ENCODE results near the gene IL20. TPM values are rescaled to one million over a fixed set of nuclear protein-coding genes. Genes with fewer than 3 reads are reported as not detected.

The IL20 gene
- total RNA-seq, 1 experiment from 2014 or later: not detected

Other genes starting within 250 kb of the IL20 start
- 0.93 and 2.4 TPM in 2 replicates for gene DYRK3, start 230.1 kb upstream of the IL20 start, total RNA-seq (2014; rRNA removed; shearing (Covaris generic); ENCODE audit: low replicate concordance)
- gene MAPKAPK2, start 180.7 kb upstream of the IL20 start, total RNA-seq (2014; rRNA removed; shearing (Covaris generic); ENCODE audit: low replicate concordance): 19.8 and 25.1 TPM in 2 replicates
- gene IL19, start 94.8 kb upstream of the IL20 start, total RNA-seq (2014; rRNA removed; shearing (Covaris generic); ENCODE audit: low replicate concordance): not detected in 2 replicates
- not detected in 2 replicates for gene IL10, start 93.1 kb upstream of the IL20 start, total RNA-seq (2014; rRNA removed; shearing (Covaris generic); ENCODE audit: low replicate concordance)
- not detected in 2 replicates for gene IL24, start 31.8 kb downstream of the IL20 start, total RNA-seq (2014; rRNA removed; shearing (Covaris generic); ENCODE audit: low replicate concordance)
- not detected in 2 replicates for gene FCMR, start 56.3 kb downstream of the IL20 start, total RNA-seq (2014; rRNA removed; shearing (Covaris generic); ENCODE audit: low replicate concordance)
- not detected in 2 replicates for gene PIGR, start 80.8 kb downstream of the IL20 start, total RNA-seq (2014; rRNA removed; shearing (Covaris generic); ENCODE audit: low replicate concordance)
- gene FCAMR, start 104.8 kb downstream of the IL20 start, total RNA-seq (2014; rRNA removed; shearing (Covaris generic); ENCODE audit: low replicate concordance): not detected in 2 replicates
- not detected in 2 replicates for gene C1orf116, start 167.1 kb downstream of the IL20 start, total RNA-seq (2014; rRNA removed; shearing (Covaris generic); ENCODE audit: low replicate concordance)
- not detected in 2 replicates for gene YOD1, start 185.6 kb downstream of the IL20 start, total RNA-seq (2014; rRNA removed; shearing (Covaris generic); ENCODE audit: low replicate concordance)
- gene PFKFB2, start 187.7 kb downstream of the IL20 start, total RNA-seq (2014; rRNA removed; shearing (Covaris generic); ENCODE audit: low replicate concordance): 0.07 TPM in 1 of 2 replicates, not detected in the other
- not detected in 2 replicates for gene C4BPB, start 223.2 kb downstream of the IL20 start, total RNA-seq (2014; rRNA removed; shearing (Covaris generic); ENCODE audit: low replicate concordance)
- gene C4BPA, start 238.6 kb downstream of the IL20 start, total RNA-seq (2014; rRNA removed; shearing (Covaris generic); ENCODE audit: low replicate concordance): not detected in 2 replicates

Data from Karpas-422 (cell line).